Measurements from ENCODE around the gene ACOXL.
A peak's percentile ranks its signal among the peaks of the same experiment; 100 is the strongest.

ACOXL gene

GRCh38 chr2:111160758-111161157 lies 428.4 kb downstream of the ACOXL start:
- no peak overlapping the region for H3K27ac ChIP-seq
- no peak overlapping the region for H3K4me2 ChIP-seq
- no peak overlapping the region for H3K9ac ChIP-seq
- peaks cover 0 to 72% (median 6%) of the 10 kb centered on the region in 11 experiments; a peak in 11 of 22 replicates for H4K20me1 ChIP-seq
- H3K36me3 ChIP-seq: peaks cover 12 to 86% (median 48%) of the 10 kb centered on the region in 11 experiments; a peak in 20 of 22 replicates
- H3K4me3 ChIP-seq: no peak overlapping the region
- no peak for TF ChIP-seq Cebpa-rat (IDR thresholded peaks at IDR 0.05)
- H3K9me3 ChIP-seq (replicated peaks in 1 of 11): no peaks in the 10 kb centered on the region
- no peaks in the 10 kb centered on the region for H3K27me3 ChIP-seq
- peaks cover 0 to 28% (median 19%) of the 10 kb centered on the region in 10 experiments; a peak in 15 of 20 replicates for H3K4me1 ChIP-seq

GRCh38 chr2:111161971-111162370 lies 429.6 kb downstream of the ACOXL start:
- no peak overlapping the region for H3K4me2 ChIP-seq
- no peak overlapping the region for H3K27ac ChIP-seq
- no peak overlapping the region for H3K9ac ChIP-seq
- H3K9me3 ChIP-seq (replicated peaks in 1 of 11): no peaks in the 10 kb centered on the region
- TF ChIP-seq Cebpa-rat (IDR thresholded peaks at IDR 0.05): no peak
- no peaks in the 10 kb centered on the region for H3K27me3 ChIP-seq
- peaks cover 0 to 23% (median 18%) of the 10 kb centered on the region in 10 experiments; a peak in 15 of 20 replicates for H3K4me1 ChIP-seq
- H4K20me1 ChIP-seq: peaks cover 0 to 61% (median 6%) of the 10 kb centered on the region in 11 experiments; a peak in 10 of 22 replicates
- peaks cover 17 to 93% (median 59%) of the 10 kb centered on the region in 11 experiments for H3K36me3 ChIP-seq
- no peak overlapping the region for H3K4me3 ChIP-seq

- Histone ChIP-seq H3K9ac (no peak overlapping the region), H3K27me3 (no peaks in the 10 kb centered on the region), H3K36me3 (peaks cover 17 to 95% (median 62%) of the 10 kb centered on the region in 11 experiments), H4K20me1 (peaks cover 0 to 53% (median 6%) of the 10 kb centered on the region in 11 experiments; a peak in 9 of 22 replicates), H3K27ac (no peak overlapping the region), H3K4me3 (no peak overlapping the region), H3K4me1 (peaks cover 0 to 17% (median 11%) of the 10 kb centered on the region in 10 experiments; a peak in 14 of 20 replicates), H3K9me3 (replicated peaks in 1 of 11) (no peaks in the 10 kb centered on the region), H3K4me2 (0 out of 22 replicates have a peak overlapping the region, but pooled peaks of 1 of the 11 experiments have one; percentile 13)
- TF ChIP-seq Cebpa-rat (IDR thresholded peaks at IDR 0.05): no peak
Observed at GRCh38 chr2:111162718-111163331, 430.5 kb downstream of the ACOXL start.

- no peak for TF ChIP-seq Cebpa-rat (IDR thresholded peaks at IDR 0.05)
- Histone ChIP-seq H3K4me3 (no peak overlapping the region), H3K9ac (no peak overlapping the region), H4K20me1 (peaks cover 0 to 43% (median 4%) of the 10 kb centered on the region in 11 experiments; a peak in 9 of 22 replicates), H3K27me3 (no peaks in the 10 kb centered on the region), H3K27ac (no peak overlapping the region), H3K9me3 (replicated peaks in 1 of 11) (no peaks in the 10 kb centered on the region), H3K4me2 (no peak overlapping the region), H3K36me3 (peaks cover 17 to 86% (median 54%) of the 10 kb centered on the region in 11 experiments), H3K4me1 (peaks cover 0 to 26% (median 9%) of the 10 kb centered on the region in 10 experiments; a peak in 9 of 20 replicates)
Observed at GRCh38 chr2:111164078-111164477, 431.7 kb downstream of the ACOXL start.

GRCh38 chr2:111165084-111165483 lies 432.7 kb downstream of the ACOXL start:
- Histone ChIP-seq H4K20me1 (peaks cover 0 to 33% (median 0%) of the 10 kb centered on the region in 11 experiments; a peak in 8 of 22 replicates), H3K9ac (no peak overlapping the region), H3K4me3 (no peak overlapping the region), H3K27ac (no peak overlapping the region), H3K27me3 (no peaks in the 10 kb centered on the region), H3K4me2 (no peak overlapping the region), H3K4me1 (peaks cover 0 to 22% (median 8%) of the 10 kb centered on the region in 10 experiments; a peak in 9 of 20 replicates), H3K9me3 (replicated peaks in 1 of 11) (no peaks in the 10 kb centered on the region), H3K36me3 (peaks cover 17 to 76% (median 46%) of the 10 kb centered on the region in 11 experiments)
- no peak for TF ChIP-seq Cebpa-rat (IDR thresholded peaks at IDR 0.05)

- no peak overlapping the region for H3K27ac ChIP-seq
- no peaks in the 10 kb centered on the region for H3K27me3 ChIP-seq
- peaks cover 0 to 23% (median 0%) of the 10 kb centered on the region in 11 experiments; a peak in 8 of 22 replicates for H4K20me1 ChIP-seq
- H3K4me2 ChIP-seq: no peak overlapping the region
- H3K9ac ChIP-seq: no peak overlapping the region
- no peak for TF ChIP-seq Cebpa-rat (IDR thresholded peaks at IDR 0.05)
- H3K4me3 ChIP-seq: no peak overlapping the region
- no peaks in the 10 kb centered on the region for H3K9me3 ChIP-seq (replicated peaks in 1 of 11)
- peaks cover 17 to 66% (median 44%) of the 10 kb centered on the region in 11 experiments for H3K36me3 ChIP-seq
- H3K4me1 ChIP-seq: peaks cover 0 to 20% (median 8%) of the 10 kb centered on the region in 10 experiments; a peak in 8 of 20 replicates
Observed at GRCh38 chr2:111166115-111166514, 433.7 kb downstream of the ACOXL start.

GRCh38 chr2:111167076-111167862 lies 434.9 kb downstream of the ACOXL start:
- Histone ChIP-seq H3K4me1 (peaks cover 0 to 17% (median 7%) of the 10 kb centered on the region in 10 experiments; a peak in 7 of 20 replicates), H3K9me3 (replicated peaks in 1 of 11) (no peaks in the 10 kb centered on the region), H3K36me3 (peaks cover 17 to 55% (median 36%) of the 10 kb centered on the region in 11 experiments), H3K27ac (no peak overlapping the region), H3K27me3 (no peaks in the 10 kb centered on the region), H3K9ac (no peak overlapping the region), H3K4me3 (no peak overlapping the region), H4K20me1 (peaks cover 0 to 12% (median 0%) of the 10 kb centered on the region in 11 experiments; a peak in 6 of 22 replicates), H3K4me2 (no peak overlapping the region)
- TF ChIP-seq Cebpa-rat (IDR thresholded peaks at IDR 0.05): no peak

- H3K4me3 ChIP-seq: no peak overlapping the region
- H4K20me1 ChIP-seq: peaks cover 0 to 9% (median 0%) of the 10 kb centered on the region in 11 experiments; a peak in 4 of 22 replicates
- H3K4me1 ChIP-seq: peaks cover 0 to 13% (median 3%) of the 10 kb centered on the region in 10 experiments; a peak in 6 of 20 replicates
- no peaks in the 10 kb centered on the region for H3K27me3 ChIP-seq
- H3K9me3 ChIP-seq (replicated peaks in 1 of 11): no peaks in the 10 kb centered on the region
- H3K9ac ChIP-seq: no peak overlapping the region
- no peak for TF ChIP-seq Cebpa-rat (IDR thresholded peaks at IDR 0.05)
- no peak overlapping the region for H3K27ac ChIP-seq
- H3K4me2 ChIP-seq: no peak overlapping the region
- H3K36me3 ChIP-seq: peaks cover 17 to 50% (median 36%) of the 10 kb centered on the region in 11 experiments
Observed at GRCh38 chr2:111167863-111168162, 435.4 kb downstream of the ACOXL start.
